HG02588 (cell line): ENCODE measurements around the gene CNTD1.
"Not testable (repeated sequence)": the region's sequence is repeated elsewhere in the genome, so short reads cannot be mapped to it uniquely, and the experiment has no call there.

Source experiments
- ATAC-seq: cut with Tn5 transposase; IDR thresholded peaks from one replicate; pipeline ENCODE4 v1.9.1; 2021; ENCODE audit warnings: mild to moderate bottlenecking, moderate library complexity; ENCODE audit not compliant: unreplicated experiment

CNTD1 gene

GRCh38 chr17:42844761-42845555 lies 46.3 kb downstream of the CNTD1 start:
- no peak for ATAC-seq

GRCh38 chr17:42845556-42845917 lies 46.9 kb downstream of the CNTD1 start:
- ATAC-seq: no peak

GRCh38 chr17:42845918-42846593 lies 47.4 kb downstream of the CNTD1 start:
- ATAC-seq: no peak

GRCh38 chr17:42846594-42847280 lies 48.1 kb downstream of the CNTD1 start:
- no peak for ATAC-seq

- ATAC-seq: no peak
Measured at GRCh38 chr17:42848093-42848492, 49.4 kb downstream of the CNTD1 start.

GRCh38 chr17:42849031-42849430 lies 50.4 kb downstream of the CNTD1 start:
- no peak for ATAC-seq

GRCh38 chr17:42849451-42850181 lies 51.0 kb downstream of the CNTD1 start:
- no peak for ATAC-seq

GRCh38 chr17:42850954-42851353 lies 52.3 kb downstream of the CNTD1 start, which contains the start of gene AOC3:
TSS of gene AOC3 (plus strand) at chr17:42851199. CDS start at chr17:42851344, 145 bp downstream.
- ATAC-seq: no peak

GRCh38 chr17:42851371-42852240 lies 52.9 kb downstream of the CNTD1 start:
- ATAC-seq: not testable (repeated sequence)

GRCh38 chr17:42852351-42852750 lies 53.7 kb downstream of the CNTD1 start:
- ATAC-seq: no peak

GRCh38 chr17:42853004-42853403 lies 54.3 kb downstream of the CNTD1 start:
- no peak for ATAC-seq

GRCh38 chr17:42853597-42853967 lies 54.9 kb downstream of the CNTD1 start:
- ATAC-seq: no peak

GRCh38 chr17:42853968-42854790 lies 55.5 kb downstream of the CNTD1 start:
- ATAC-seq: no peak

- no peak for ATAC-seq
Measured at GRCh38 chr17:42855048-42855596, 56.5 kb downstream of the CNTD1 start.

GRCh38 chr17:42856093-42856492 lies 57.4 kb downstream of the CNTD1 start:
- not testable (repeated sequence) for ATAC-seq

GRCh38 chr17:42856516-42856915 lies 57.9 kb downstream of the CNTD1 start:
- not testable (repeated sequence) for ATAC-seq

GRCh38 chr17:42857389-42857788 lies 58.7 kb downstream of the CNTD1 start:
- no peak for ATAC-seq
